Activated CD4-positive, CD25-positive, alpha-beta regulatory T cell treated with anti-CD3 and anti-CD28 coated beads, Interleukin-2, amount 50 U/mL, for 24 hours (primary cell): ENCODE results near the gene IMMP2L.
"Not testable (repeated sequence)": the region's sequence is repeated elsewhere in the genome, so short reads cannot be mapped to it uniquely, and the experiment has no call there.

Experiments used
- ATAC-seq, 2 donors: fragments of 150-1000 bp; cut with Tn5 transposase; one replicate each; pipeline ENCODE4 v1.10.0; 2021; ENCODE audit warnings: mild to moderate bottlenecking in 1 of 2, moderate library complexity in 1 of 2

The IMMP2L gene

GRCh38 chr7:110973196-110973990, 588.9 kb downstream of the IMMP2L start:
- ATAC-seq = no peak

- peak in 1 of 2 donors; percentile 9 for ATAC-seq
These were observed 597.5 kb downstream of the IMMP2L start for GRCh38 chr7:110964775-110965174.

- ATAC-seq = no peak
These were observed 599.5 kb downstream of the IMMP2L start for GRCh38 chr7:110962826-110963225.

- ATAC-seq = no peak
These were observed 599.9 kb downstream of the IMMP2L start for GRCh38 chr7:110962374-110962773.

GRCh38 chr7:110960811-110961210, 601.5 kb downstream of the IMMP2L start:
- ATAC-seq = no peak

GRCh38 chr7:110948280-110948679, 614.0 kb downstream of the IMMP2L start:
- no peak for ATAC-seq

- no peak for ATAC-seq
These were observed 614.9 kb downstream of the IMMP2L start for GRCh38 chr7:110947408-110947807.

GRCh38 chr7:110944966-110945644, 617.2 kb downstream of the IMMP2L start:
- no peak for ATAC-seq

- no peak for ATAC-seq
These were observed 617.8 kb downstream of the IMMP2L start for GRCh38 chr7:110944448-110944847.

GRCh38 chr7:110943701-110944345, 618.5 kb downstream of the IMMP2L start:
- ATAC-seq = no peak

GRCh38 chr7:110941385-110941784, 620.9 kb downstream of the IMMP2L start:
- no peak for ATAC-seq

- no peak for ATAC-seq
These were observed 621.5 kb downstream of the IMMP2L start for GRCh38 chr7:110940756-110941155.

GRCh38 chr7:110938165-110938564, 624.1 kb downstream of the IMMP2L start:
- ATAC-seq = no peak

GRCh38 chr7:110936665-110937064, 625.6 kb downstream of the IMMP2L start:
- ATAC-seq = not testable (repeated sequence)

GRCh38 chr7:110929480-110930249, 632.6 kb downstream of the IMMP2L start:
- ATAC-seq = peak; percentile 72 to 73

GRCh38 chr7:110922906-110923305, 639.4 kb downstream of the IMMP2L start:
- peak; percentile 44 to 60 for ATAC-seq

GRCh38 chr7:110921595-110922151, 640.6 kb downstream of the IMMP2L start:
- no peak for ATAC-seq

GRCh38 chr7:110918949-110919548, 643.2 kb downstream of the IMMP2L start:
- ATAC-seq = peak; percentile 55 to 56

- no peak for ATAC-seq
These were observed 648.0 kb downstream of the IMMP2L start for GRCh38 chr7:110914263-110914662.

GRCh38 chr7:110911632-110912031, 650.7 kb downstream of the IMMP2L start:
- no peak for ATAC-seq

- no peak for ATAC-seq
These were observed 653.2 kb downstream of the IMMP2L start for GRCh38 chr7:110909117-110909516.
